GM18502 (cell line): ENCODE results near the gene SPDYE4.
A peak's percentile ranks its signal among the peaks of the same experiment; 100 is the strongest.
"Not testable (repeated sequence)": the region's sequence is repeated elsewhere in the genome, so short reads cannot be mapped to it uniquely, and the experiment has no call there.

Source experiments
- ATAC-seq: cut with Tn5 transposase; IDR thresholded peaks from one replicate; pipeline ENCODE4 v1.9.1; 2021; ENCODE audit warnings: mild to moderate bottlenecking; ENCODE audit not compliant: unreplicated experiment, poor library complexity

The SPDYE4 gene

GRCh38 chr17:8758137-8758596, at the start of gene SPDYE4:
Gene SPDYE4, minus strand, starts transcription at chr17:8758546. Its CDS starts 164 bp downstream, at chr17:8758382.
- ATAC-seq = no peak

- ATAC-seq = peak; percentile 91
Measured at GRCh38 chr17:8806926-8807550, 48.7 kb upstream of the SPDYE4 start.

GRCh38 chr17:8806253-8806925, 48.0 kb upstream of the SPDYE4 start:
- ATAC-seq = peak; percentile 22

- ATAC-seq = not testable (repeated sequence)
Measured at GRCh38 chr17:8805396-8805795, 47.0 kb upstream of the SPDYE4 start.

- no peak for ATAC-seq
Measured at GRCh38 chr17:8803531-8804420, 45.4 kb upstream of the SPDYE4 start.

- no peak for ATAC-seq
Measured at GRCh38 chr17:8801135-8801840, 42.9 kb upstream of the SPDYE4 start.

GRCh38 chr17:8800656-8801055, 42.3 kb upstream of the SPDYE4 start:
- no peak for ATAC-seq

GRCh38 chr17:8799570-8800212, 41.3 kb upstream of the SPDYE4 start:
- ATAC-seq = no peak

GRCh38 chr17:8798846-8799569, 40.7 kb upstream of the SPDYE4 start, which contains the start of gene MFSD6L:
Gene MFSD6L, minus strand, starts transcription at chr17:8799365. Its CDS starts 245 bp downstream, at chr17:8799120.
- ATAC-seq = no peak

- ATAC-seq = no peak
Measured at GRCh38 chr17:8798176-8798845, 40.0 kb upstream of the SPDYE4 start.

GRCh38 chr17:8797621-8798175, 39.4 kb upstream of the SPDYE4 start:
- no peak for ATAC-seq

GRCh38 chr17:8794636-8795035, 36.3 kb upstream of the SPDYE4 start:
- no peak for ATAC-seq

- ATAC-seq = no peak
Measured at GRCh38 chr17:8793649-8794048, 35.3 kb upstream of the SPDYE4 start.

GRCh38 chr17:8792646-8793045, 34.3 kb upstream of the SPDYE4 start:
- no peak for ATAC-seq

GRCh38 chr17:8791910-8792270, 33.5 kb upstream of the SPDYE4 start:
- no peak for ATAC-seq

- ATAC-seq = no peak
Measured at GRCh38 chr17:8791248-8791909, 33.0 kb upstream of the SPDYE4 start.

- ATAC-seq = no peak
Measured at GRCh38 chr17:8789743-8790142, 31.4 kb upstream of the SPDYE4 start.

- ATAC-seq = no peak
Measured at GRCh38 chr17:8788998-8789397, 30.7 kb upstream of the SPDYE4 start.
